BJ (cell line): ENCODE measurements around the gene STX12. TPM values are rescaled to one million over a fixed set of nuclear protein-coding genes. Genes with fewer than 3 reads are reported as not detected.
"Not testable (repeated sequence)": the region's sequence is repeated elsewhere in the genome, so short reads cannot be mapped to it uniquely, and the experiment has no call there.

Experiments
- CTCF ChIA-PET: fragments of 350-600 bp; formaldehyde crosslinking; extraction: SDS; loops from one replicate; lab custom pipeline; 2021; ENCODE audit warnings: antibody characterized with exemption, inconsistent platforms; lab: Yijun Ruan, JAX
- POLR2A ChIA-PET: fragments of 300-600 bp; sonication (Branson Sonifier 250); formaldehyde crosslinking; extraction: SDS; loops from one replicate; lab custom pipeline; 2021; ENCODE audit warnings: antibody characterized with exemption; lab: Charles Lee
- DNase-seq: peaks from one replicate; pipeline ENCODE4 v3.0.0-alpha.2; 2011; ENCODE audit warnings: low read depth
- H3K27me3 ChIP-seq: 2 replicates; pipeline ENCODE4 v1.6.0; 2011; ENCODE audit warnings: low read length; ENCODE audit not compliant: control insufficient read depth, insufficient read depth
- H3K36me3 ChIP-seq: 2 replicates; pipeline ENCODE4 v1.5.1; 2011; ENCODE audit warnings: low read length; ENCODE audit not compliant: control insufficient read depth, insufficient read depth
- H3K4me3 ChIP-seq: 2 replicates; pipeline ENCODE4 v1.5.1; 2011; ENCODE audit warnings: low read depth, mild to moderate bottlenecking, control low read depth, low read length
- polyA plus RNA-seq: library from polyadenylated mRNA; depleted of rRNA; stranded (reverse); fragments of >200 nt; gene quantifications from 2 replicates; pipeline ENCODE4 v1.2.3, GENCODE V29; 2011
- TF ChIP-seq, protein P1 (sequence below): IDR thresholded peaks from 2 replicates; pipeline ENCODE4 v1.5.1; 2011; ENCODE audit warnings: low read depth, mild to moderate bottlenecking, control low read depth, inconsistent platforms, low read length, moderate library complexity; ENCODE audit not compliant: insufficient read depth

Gene STX12
- polyA plus RNA-seq, 1 experiment, result 31.2 TPM

DNA sequence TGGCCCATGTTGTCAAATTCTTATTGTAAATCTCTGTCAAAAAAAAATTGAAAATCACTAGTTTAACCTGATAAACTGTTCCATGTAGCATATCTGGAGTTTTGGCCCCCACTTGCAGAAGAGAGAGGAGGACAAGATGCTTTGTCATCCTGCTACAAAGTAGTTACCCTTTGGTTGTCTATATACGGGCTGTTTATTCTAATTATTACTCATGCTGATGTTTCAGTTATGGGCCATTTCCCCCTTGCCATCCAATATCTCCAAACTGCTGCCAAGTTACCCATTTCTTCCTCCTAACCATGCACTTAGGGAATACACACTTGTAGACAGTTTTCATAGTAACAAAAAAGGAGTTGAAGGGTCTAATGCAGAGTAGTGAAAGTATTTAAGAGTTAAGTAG is 22.6 kb downstream of the STX12 start:
- CTCF ChIA-PET, result no interaction called here

DNA sequence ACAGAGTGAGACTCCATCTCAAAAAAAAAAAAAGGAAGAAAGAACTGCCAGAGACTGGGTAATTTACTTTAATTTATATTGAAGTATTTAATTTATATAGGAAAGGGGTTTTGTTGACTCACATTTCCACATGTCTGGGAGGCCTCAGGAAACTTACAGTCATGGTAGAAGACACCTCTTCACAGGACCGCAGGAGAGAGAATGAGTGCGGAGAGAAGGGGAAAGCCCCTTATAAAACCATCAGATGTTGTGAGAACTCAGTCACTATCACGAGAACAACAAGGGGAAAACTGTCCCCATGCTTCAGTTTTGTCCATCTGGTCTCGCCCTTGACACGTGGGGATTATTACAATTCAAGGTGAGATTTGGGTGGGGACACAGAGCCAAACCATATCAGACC is 31.8 kb downstream of the STX12 start:
- DNase-seq, result no peak

More for the DNA sequence above, 22.6 kb downstream of the STX12 start:
- no peaks in the 10 kb centered on the region for H3K27me3 ChIP-seq
- H3K36me3 ChIP-seq, result peaks cover 12% of the 10 kb centered on the region
- POLR2A ChIA-PET, result no interaction called here
- TF ChIP-seq, protein P1, sequence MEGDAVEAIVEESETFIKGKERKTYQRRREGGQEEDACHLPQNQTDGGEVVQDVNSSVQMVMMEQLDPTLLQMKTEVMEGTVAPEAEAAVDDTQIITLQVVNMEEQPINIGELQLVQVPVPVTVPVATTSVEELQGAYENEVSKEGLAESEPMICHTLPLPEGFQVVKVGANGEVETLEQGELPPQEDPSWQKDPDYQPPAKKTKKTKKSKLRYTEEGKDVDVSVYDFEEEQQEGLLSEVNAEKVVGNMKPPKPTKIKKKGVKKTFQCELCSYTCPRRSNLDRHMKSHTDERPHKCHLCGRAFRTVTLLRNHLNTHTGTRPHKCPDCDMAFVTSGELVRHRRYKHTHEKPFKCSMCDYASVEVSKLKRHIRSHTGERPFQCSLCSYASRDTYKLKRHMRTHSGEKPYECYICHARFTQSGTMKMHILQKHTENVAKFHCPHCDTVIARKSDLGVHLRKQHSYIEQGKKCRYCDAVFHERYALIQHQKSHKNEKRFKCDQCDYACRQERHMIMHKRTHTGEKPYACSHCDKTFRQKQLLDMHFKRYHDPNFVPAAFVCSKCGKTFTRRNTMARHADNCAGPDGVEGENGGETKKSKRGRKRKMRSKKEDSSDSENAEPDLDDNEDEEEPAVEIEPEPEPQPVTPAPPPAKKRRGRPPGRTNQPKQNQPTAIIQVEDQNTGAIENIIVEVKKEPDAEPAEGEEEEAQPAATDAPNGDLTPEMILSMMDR, result no peak
- H3K4me3 ChIP-seq, result no peak overlapping the region
- no peak for DNase-seq

DNA sequence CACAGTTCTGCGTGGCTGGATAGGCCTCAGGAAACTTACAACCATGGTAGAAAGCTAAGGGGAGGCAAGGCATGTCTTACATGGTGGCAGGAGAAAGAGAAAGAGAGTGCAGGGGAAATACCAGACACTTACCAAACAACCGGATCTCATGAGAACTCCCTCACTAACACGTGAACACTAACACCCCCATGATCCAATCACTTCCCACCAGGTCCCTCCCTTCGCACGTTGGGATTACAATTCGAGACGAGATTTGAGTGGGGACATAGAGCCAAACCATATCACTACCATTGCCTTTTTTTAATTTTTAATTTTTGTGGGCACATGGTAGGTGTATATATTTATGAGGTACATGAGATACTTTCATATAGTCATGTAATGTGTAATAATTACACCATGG is 33.7 kb downstream of the STX12 start:
- POLR2A ChIA-PET, result no interaction called here
- DNase-seq, result no peak
- Histone ChIP-seq H3K27me3 (no peaks in the 10 kb centered on the region), H3K36me3 (peaks cover 6% of the 10 kb centered on the region), H3K4me3 (no peak overlapping the region)
- CTCF ChIA-PET, result no interaction called here
- TF ChIP-seq, protein P1, result no peak

More for the DNA sequence above, 31.8 kb downstream of the STX12 start:
- TF ChIP-seq, protein P1, result no peak
- CTCF ChIA-PET, result no interaction called here
- Histone ChIP-seq H3K27me3 (no peaks in the 10 kb centered on the region), H3K4me3 (no peak overlapping the region), H3K36me3 (peaks cover 8% of the 10 kb centered on the region)
- POLR2A ChIA-PET, result no interaction called here

DNA sequence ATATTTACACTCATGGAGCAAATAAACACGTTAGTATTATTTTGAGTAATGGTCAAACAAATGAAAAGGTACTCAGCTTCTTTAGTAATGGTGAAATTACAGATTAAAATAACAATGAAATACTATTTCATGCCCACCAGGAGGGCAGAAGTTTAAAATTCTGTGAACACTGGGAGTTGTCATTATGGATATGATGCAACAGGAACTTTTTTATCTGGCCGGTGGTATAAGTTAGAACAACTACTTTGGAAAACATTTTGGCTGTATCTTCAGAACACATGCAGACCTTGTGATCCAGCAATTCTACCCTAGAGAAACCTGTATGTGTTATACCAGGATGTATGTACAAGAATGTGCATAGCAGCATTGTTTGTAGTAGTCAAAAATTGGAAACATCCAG is 34.4 kb downstream of the STX12 start:
- CTCF ChIA-PET, result no interaction called here
- no peak for DNase-seq
- Histone ChIP-seq H3K27me3 (no peaks in the 10 kb centered on the region), H3K4me3 (no peak overlapping the region), H3K36me3 (peaks cover 3% of the 10 kb centered on the region)
- TF ChIP-seq, protein P1, result no peak
- POLR2A ChIA-PET, result no interaction called here

DNA sequence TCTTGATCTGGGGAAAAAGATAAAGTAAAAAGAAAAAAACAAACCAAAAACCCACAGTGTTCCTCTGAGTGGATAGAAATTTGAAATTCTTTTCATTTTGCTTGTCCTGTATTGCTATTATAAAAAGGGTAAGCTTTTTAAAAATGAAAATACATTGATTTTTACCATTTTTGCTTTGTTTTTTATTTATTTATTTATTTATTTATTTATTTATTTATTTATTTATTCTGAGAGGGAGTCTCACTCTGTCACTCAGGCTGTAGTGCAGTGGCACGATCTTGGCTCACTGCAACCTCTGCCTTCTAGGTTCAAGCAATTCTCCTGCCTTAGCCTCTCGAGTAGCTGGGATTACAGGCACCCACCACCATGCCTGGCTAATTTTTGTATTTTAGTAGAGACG is 35.1 kb downstream of the STX12 start:
- H3K36me3 ChIP-seq, H3K4me3 ChIP-seq, DNase-seq, CTCF ChIA-PET, H3K27me3 ChIP-seq: not testable (repeated sequence)
- POLR2A ChIA-PET, result interaction anchor here (0.6 kb wide), 1 partner anchor 33 kb away, joined by 3 read pairs; no protein-coding TSS in a partner anchor

DNA sequence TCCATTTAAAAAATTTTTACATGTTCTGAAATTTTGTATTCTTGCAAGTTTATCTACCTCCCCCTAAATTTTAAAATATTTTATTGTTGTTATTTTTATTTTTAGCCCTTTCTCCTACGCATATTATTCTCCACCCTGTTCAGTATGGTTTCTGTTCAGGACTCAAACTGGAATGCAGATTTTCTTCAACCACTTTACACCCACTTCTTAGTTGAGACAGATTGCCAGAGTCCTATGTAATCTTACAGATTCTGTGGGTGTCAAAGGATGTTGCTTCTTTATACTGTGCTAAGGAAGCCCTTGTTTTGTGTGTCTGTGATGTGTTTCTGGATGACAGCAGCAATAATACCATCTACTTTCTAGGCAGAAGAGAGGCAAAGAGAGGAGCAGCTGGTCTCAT is 36.9 kb downstream of the STX12 start:
- H3K36me3 ChIP-seq, result peaks cover 1% of the 10 kb centered on the region; the same call in 1 of the 2 replicates
- ChIA-PET POLR2A (no interaction called here), CTCF (no interaction called here)
- no peak for DNase-seq
- H3K4me3 ChIP-seq, result no peak overlapping the region
- H3K27me3 ChIP-seq, result no peaks in the 10 kb centered on the region
- TF ChIP-seq, protein P1, result no peak
